Suprapubic skin (tissue), 4 donors: Measurements from ENCODE around the gene VASH1. TPM values are rescaled to one million over a fixed set of nuclear protein-coding genes. Genes with fewer than 3 reads are reported as not detected.

Experiments used
- DNase-seq, 2 donors: peaks; one replicate each; pipeline ENCODE4 v3.0.0-alpha.2; 2019; ENCODE audit warnings: low spot score in 2 of 2
- H3K27ac ChIP-seq: fragments of 200-600 bp; sonication (generic); one replicate; pipeline ENCODE4 v1.5.1; 2019
- H3K27me3 ChIP-seq: fragments of 200-600 bp; sonication (generic); one replicate; pipeline ENCODE4 v1.5.1; 2019
- H3K36me3 ChIP-seq: fragments of 200-600 bp; sonication (generic); one replicate; pipeline ENCODE4 v1.5.1; 2019
- H3K4me1 ChIP-seq: fragments of 200-600 bp; sonication (generic); one replicate; pipeline ENCODE4 v1.5.1; 2019
- H3K4me3 ChIP-seq: fragments of 200-600 bp; sonication (generic); one replicate; pipeline ENCODE4 v1.5.1; 2019; ENCODE audit warnings: mild to moderate bottlenecking
- H3K9me3 ChIP-seq: fragments of 200-600 bp; sonication (generic); one replicate; pipeline ENCODE4 v1.5.1; 2019
- EP300 ChIP-seq: sonication (generic); formaldehyde crosslinking; IDR thresholded peaks from one replicate; pipeline ENCODE4 v1.6.1; 2017; ENCODE audit warnings: antibody characterized with exemption
- POLR2A ChIP-seq, 2 donors: fragments of 450-650 bp; IDR thresholded peaks; one replicate each; pipeline ENCODE4 v1.6.1; 2017; ENCODE audit warnings: antibody characterized with exemption in 2 of 2, mild to moderate bottlenecking in 2 of 2, moderate library complexity in 2 of 2
- POLR2AphosphoS5 ChIP-seq, 3 donors: sonication (generic); formaldehyde crosslinking; IDR thresholded peaks; one replicate each; pipeline ENCODE4 v1.6.1; 2017; ENCODE audit warnings: antibody characterized with exemption in 3 of 3
- whole genome bisulfite sequencing: methylation state at CpG from one replicate; pipeline ENCODE4 v1.1.5; 2018; 5-methylcytosine and 5-hydroxymethylcytosine counted together
- total RNA-seq, 4 donors: library from RNA; depleted of rRNA; stranded (reverse); fragments of >200 nt; gene quantifications; one replicate each; pipeline ENCODE4 v1.1.0, GENCODE V29; 2016
- TF ChIP-seq, protein P1 (sequence below), 2 donors: fragments of 200-600 bp in 1 of 2; fragments of 450-650 bp in 1 of 2; sonication (generic) in 1 of 2; IDR thresholded peaks; one replicate each; pipeline ENCODE4 v1.5.1; 2016 to 2019; ENCODE audit warnings: antibody characterized with exemption in 2 of 2, mild to moderate bottlenecking in 1 of 2, moderate library complexity in 1 of 2

Gene VASH1
- total RNA-seq, 4 donors from 2014 or later = 0.68 to 5.8 (median 4.1) TPM

GRCh38 chr14:76827696-76828296 lies 66.5 kb downstream of the VASH1 start:
- no peak for TF ChIP-seq EP300
- no peaks in the 10 kb centered on the region for H3K9me3 ChIP-seq
- WGBS = 63% methylated on average over 9 of the region's 9 CpGs
- peak overlapping the region; percentile 36 for H3K4me3 ChIP-seq
- no peaks in the 10 kb centered on the region for H3K36me3 ChIP-seq
- peaks cover 17% of the 10 kb centered on the region for H3K4me1 ChIP-seq
- peak overlapping the region; percentile 64 for H3K27ac ChIP-seq
- no peaks in the 10 kb centered on the region for H3K27me3 ChIP-seq
- DNase-seq = no peak

- H3K27ac ChIP-seq = peak overlapping the region; percentile 64
Observed at GRCh38 chr14:76828339-76829012, 67.2 kb downstream of the VASH1 start.

DNA sequence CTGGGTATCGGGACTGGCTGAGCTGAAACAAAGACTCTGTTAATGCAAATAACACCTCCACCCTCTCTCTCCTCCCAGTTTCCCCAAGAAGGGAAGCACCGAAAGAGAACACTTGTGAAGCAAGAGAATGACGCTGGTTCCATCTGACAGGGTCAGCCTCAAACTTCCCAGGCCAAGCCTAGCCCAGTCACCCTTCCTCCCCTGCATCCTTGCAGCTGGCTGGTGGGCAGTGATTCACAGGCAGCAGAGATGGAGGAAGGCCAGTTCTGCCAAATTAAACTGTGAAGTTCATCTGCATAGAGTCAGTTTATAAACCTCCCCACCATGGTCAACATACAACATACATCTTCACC lies 67.7 kb downstream of the VASH1 start:
- Histone ChIP-seq H3K27ac (peak overlapping the region; percentile 64), H3K27me3 (no peaks in the 10 kb centered on the region), H3K4me3 (no peak overlapping the region), H3K9me3 (no peaks in the 10 kb centered on the region), H3K36me3 (no peaks in the 10 kb centered on the region), H3K4me1 (peaks cover 17% of the 10 kb centered on the region)
- no peak for DNase-seq
- TF ChIP-seq, protein P1, sequence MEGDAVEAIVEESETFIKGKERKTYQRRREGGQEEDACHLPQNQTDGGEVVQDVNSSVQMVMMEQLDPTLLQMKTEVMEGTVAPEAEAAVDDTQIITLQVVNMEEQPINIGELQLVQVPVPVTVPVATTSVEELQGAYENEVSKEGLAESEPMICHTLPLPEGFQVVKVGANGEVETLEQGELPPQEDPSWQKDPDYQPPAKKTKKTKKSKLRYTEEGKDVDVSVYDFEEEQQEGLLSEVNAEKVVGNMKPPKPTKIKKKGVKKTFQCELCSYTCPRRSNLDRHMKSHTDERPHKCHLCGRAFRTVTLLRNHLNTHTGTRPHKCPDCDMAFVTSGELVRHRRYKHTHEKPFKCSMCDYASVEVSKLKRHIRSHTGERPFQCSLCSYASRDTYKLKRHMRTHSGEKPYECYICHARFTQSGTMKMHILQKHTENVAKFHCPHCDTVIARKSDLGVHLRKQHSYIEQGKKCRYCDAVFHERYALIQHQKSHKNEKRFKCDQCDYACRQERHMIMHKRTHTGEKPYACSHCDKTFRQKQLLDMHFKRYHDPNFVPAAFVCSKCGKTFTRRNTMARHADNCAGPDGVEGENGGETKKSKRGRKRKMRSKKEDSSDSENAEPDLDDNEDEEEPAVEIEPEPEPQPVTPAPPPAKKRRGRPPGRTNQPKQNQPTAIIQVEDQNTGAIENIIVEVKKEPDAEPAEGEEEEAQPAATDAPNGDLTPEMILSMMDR (IDR thresholded peaks at IDR 0.05) = no peak
- TF ChIP-seq EP300 (no peak), POLR2AphosphoS5 (IDR thresholded peaks at IDR 0.05) (no peak), POLR2A (IDR thresholded peaks at IDR 0.05) (no peak)
- WGBS = 59% methylated on average over 3 of the region's 3 CpGs

More at GRCh38 chr14:76828339-76829012, 67.2 kb downstream of the VASH1 start:
- peaks cover 17% of the 10 kb centered on the region for H3K4me1 ChIP-seq
- no peaks in the 10 kb centered on the region for H3K9me3 ChIP-seq
- peak overlapping the region; percentile 36 for H3K4me3 ChIP-seq
- 70% methylated on average over 17 of the region's 17 CpGs for WGBS
- TF ChIP-seq, protein P1 (IDR thresholded peaks at IDR 0.05) = no peak
- TF ChIP-seq EP300 (no peak), POLR2A (IDR thresholded peaks at IDR 0.05) (no peak), POLR2AphosphoS5 (IDR thresholded peaks at IDR 0.05) (no peak)
- no peaks in the 10 kb centered on the region for H3K27me3 ChIP-seq
- no peak for DNase-seq
- H3K36me3 ChIP-seq = no peaks in the 10 kb centered on the region

DNA sequence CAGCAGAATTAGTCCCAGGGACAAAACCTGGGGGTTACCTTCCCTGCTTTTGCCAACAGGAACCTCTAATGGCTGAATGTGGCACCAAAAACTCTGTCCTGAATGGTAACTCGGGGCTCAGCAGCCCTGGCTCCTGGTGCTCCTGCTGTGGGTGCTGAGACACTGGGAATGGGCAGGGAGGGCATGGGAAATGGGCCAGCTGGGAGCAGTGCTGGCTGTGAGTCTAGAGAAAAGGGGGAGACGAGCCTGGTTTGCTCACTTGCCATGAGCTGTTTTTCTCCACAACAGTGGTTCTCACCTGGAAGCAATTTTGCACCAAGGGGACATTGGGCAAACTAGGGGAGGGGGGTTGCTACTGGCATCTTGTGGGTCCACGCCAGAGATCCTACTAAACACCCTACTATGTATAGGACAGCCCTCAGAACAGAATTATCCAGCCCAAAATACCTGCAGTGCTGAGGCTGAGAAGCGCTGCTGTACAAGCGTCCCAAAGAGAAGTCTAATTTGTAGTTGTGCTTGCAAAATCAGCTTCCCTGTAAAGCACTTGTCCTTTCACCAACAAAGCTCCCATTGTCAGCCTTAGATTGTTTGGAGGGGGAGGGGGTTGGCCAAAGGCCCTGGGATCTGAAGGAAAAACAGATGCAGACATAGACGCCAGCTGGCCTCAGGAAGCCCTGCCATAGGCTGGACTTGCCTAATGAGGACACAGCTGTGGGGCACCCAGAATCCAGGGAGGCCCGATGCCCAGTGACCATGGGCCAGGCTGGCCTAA lies 68.6 kb downstream of the VASH1 start:
- peak overlapping the region; percentile 64 for H3K27ac ChIP-seq
- H3K36me3 ChIP-seq = no peaks in the 10 kb centered on the region
- H3K4me1 ChIP-seq = peaks cover 17% of the 10 kb centered on the region
- H3K4me3 ChIP-seq = no peak overlapping the region
- DNase-seq = peak in 1 of 2 donors; percentile 80
- TF ChIP-seq EP300 (no peak), POLR2AphosphoS5 (IDR thresholded peaks at IDR 0.05) (no peak), POLR2A (IDR thresholded peaks at IDR 0.05) (no peak)
- TF ChIP-seq, protein P1 (IDR thresholded peaks at IDR 0.05) = no peak
- no peaks in the 10 kb centered on the region for H3K9me3 ChIP-seq
- no peaks in the 10 kb centered on the region for H3K27me3 ChIP-seq
- 61% methylated on average over 4 of the region's 7 CpGs for WGBS

DNA sequence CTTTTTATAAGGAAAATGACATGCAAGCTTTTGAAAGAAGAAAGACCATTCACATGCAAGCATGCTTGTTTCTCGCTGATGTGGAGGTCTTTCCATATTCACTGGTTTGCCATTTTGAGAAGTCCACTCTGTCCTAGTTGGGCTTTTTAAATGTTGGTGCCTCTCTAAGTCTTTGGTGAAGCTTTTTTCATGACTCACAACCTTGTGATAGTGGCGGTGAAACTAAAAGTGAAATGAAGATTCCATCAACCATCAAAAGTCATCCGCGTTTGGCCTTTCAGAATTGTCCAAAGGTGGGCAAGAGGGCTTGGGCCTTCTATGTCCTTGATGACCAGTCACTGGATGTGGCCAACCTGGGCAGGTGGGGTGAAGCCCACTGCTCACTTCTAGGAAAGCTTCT lies 69.3 kb downstream of the VASH1 start:
- Histone ChIP-seq H3K9me3 (no peaks in the 10 kb centered on the region), H3K36me3 (no peaks in the 10 kb centered on the region), H3K27ac (no peak overlapping the region), H3K4me1 (peaks cover 17% of the 10 kb centered on the region), H3K4me3 (no peak overlapping the region), H3K27me3 (no peaks in the 10 kb centered on the region)
- WGBS = 92% methylated on average over 4 of the region's 4 CpGs
- no peak for DNase-seq
- TF ChIP-seq POLR2AphosphoS5 (IDR thresholded peaks at IDR 0.05) = no peak
- TF ChIP-seq, protein P1 (IDR thresholded peaks at IDR 0.05) = no peak
- TF ChIP-seq EP300 = no peak
- TF ChIP-seq POLR2A (IDR thresholded peaks at IDR 0.05) = no peak
